Mesendoderm (in vitro differentiated cells): ENCODE data around the gene HELQ.
A peak's percentile ranks its signal among the peaks of the same experiment; 100 is the strongest.

ENCODE experiments used
- DNase-seq: peaks from one replicate; pipeline ENCODE4 v3.0.0; 2013
- H2AK5ac ChIP-seq: 2 replicates; pipeline ENCODE4 v1.6.1; 2013; ENCODE audit warnings: low read length, inconsistent platforms
- H2BK120ac ChIP-seq: 2 replicates; pipeline ENCODE4 v1.6.1; 2013; ENCODE audit warnings: low read depth, mild to moderate bottlenecking, low read length, moderate library complexity, mixed read lengths
- H2BK15ac ChIP-seq: replicated peaks from 2 replicates; pipeline ENCODE4 v1.6.1; 2013; ENCODE audit warnings: low read depth, mild to moderate bottlenecking, moderate library complexity
- H2BK5ac ChIP-seq: 2 replicates; pipeline ENCODE4 v1.6.1; 2013; ENCODE audit warnings: low read length, inconsistent platforms
- H3K18ac ChIP-seq: 2 replicates; pipeline ENCODE4 v1.6.1; 2013; ENCODE audit warnings: mild to moderate bottlenecking, low read length, mixed read lengths
- H3K23ac ChIP-seq: one replicate; pipeline ENCODE4 v1.6.1; 2013; ENCODE audit warnings: low read length
- H3K27ac ChIP-seq: 2 replicates; pipeline ENCODE4 v1.5.1; 2013; ENCODE audit warnings: low read depth, mild to moderate bottlenecking, inconsistent platforms, low read length, moderate library complexity
- H3K27me3 ChIP-seq: 2 replicates; pipeline ENCODE4 v1.6.1; 2013; ENCODE audit warnings: low read length, control low read depth, mild to moderate bottlenecking, inconsistent platforms; ENCODE audit not compliant: insufficient read depth, poor library complexity
- H3K36me3 ChIP-seq: 2 replicates; pipeline ENCODE4 v1.6.1; 2013; ENCODE audit warnings: low read length, inconsistent platforms; ENCODE audit not compliant: control insufficient read depth, insufficient read depth
- H3K4ac ChIP-seq: one replicate; pipeline ENCODE4 v1.6.1; 2013; ENCODE audit warnings: low read depth, mild to moderate bottlenecking, low read length, moderate library complexity
- H3K4me1 ChIP-seq: 2 replicates; pipeline ENCODE4 v1.6.1; 2013; ENCODE audit warnings: low read depth, low read length, inconsistent platforms; ENCODE audit not compliant: control insufficient read depth
- H3K4me2 ChIP-seq: 2 replicates; pipeline ENCODE4 v1.6.1; 2013; ENCODE audit warnings: low read length
- H3K4me3 ChIP-seq: 2 replicates; pipeline ENCODE4 v1.5.1; 2013; ENCODE audit warnings: mild to moderate bottlenecking, low read length
- H3K56ac ChIP-seq: one replicate; pipeline ENCODE4 v1.6.1; 2013; ENCODE audit warnings: low read length
- H3K79me1 ChIP-seq: 2 replicates; pipeline ENCODE4 v1.6.1; 2013; ENCODE audit warnings: low read length, inconsistent platforms
- H3K79me2 ChIP-seq: 2 replicates; pipeline ENCODE4 v1.6.1; 2013; ENCODE audit warnings: mild to moderate bottlenecking, low read length; ENCODE audit not compliant: control insufficient read depth, insufficient read depth
- H3K9ac ChIP-seq: 2 replicates; pipeline ENCODE4 v1.6.1; 2013; ENCODE audit warnings: low read length, inconsistent platforms
- H4K5ac ChIP-seq: one replicate; pipeline ENCODE4 v1.6.1; 2013; ENCODE audit warnings: low read length
- H4K8ac ChIP-seq: one replicate; pipeline ENCODE4 v1.6.1; 2013; ENCODE audit warnings: low read depth, mild to moderate bottlenecking, control low read depth, low read length, moderate library complexity
- WGBS: extraction: QIAGEN DNeasy Blood & Tissue Kit; methylation state at CpG from one replicate; pipeline ENCODE4 v1.1.7; 2013; ENCODE audit warnings: low lambda C conversion rate, missing lambda C conversion rate; ENCODE audit not compliant: insufficient coverage; ENCODE audit errors: extremely low coverage; 5-methylcytosine and 5-hydroxymethylcytosine counted together

Gene HELQ

DNA sequence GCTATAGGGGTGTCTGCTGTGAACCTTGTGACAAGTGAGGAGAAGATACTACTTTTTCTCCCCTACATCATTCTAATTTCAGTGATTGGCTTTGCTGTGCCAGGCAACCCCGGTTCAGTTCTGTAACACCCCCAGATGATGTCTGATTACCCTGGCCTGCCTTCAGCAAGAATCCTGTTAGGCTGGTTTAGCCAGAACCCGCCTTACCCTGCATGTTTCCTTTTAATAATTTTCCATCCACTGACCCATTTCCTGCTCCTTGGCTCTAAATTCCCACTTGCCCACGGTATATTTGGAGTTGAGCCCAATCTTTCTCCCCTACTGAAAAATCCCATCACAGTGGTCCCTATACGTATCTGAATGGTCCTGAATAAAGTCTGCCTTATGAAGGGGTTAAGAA is 74.5 kb downstream of the HELQ start:
- WGBS = no CpG with 5 or more reads among the region's 4 CpGs
- H2BK15ac ChIP-seq = no peak overlapping the region

DNA sequence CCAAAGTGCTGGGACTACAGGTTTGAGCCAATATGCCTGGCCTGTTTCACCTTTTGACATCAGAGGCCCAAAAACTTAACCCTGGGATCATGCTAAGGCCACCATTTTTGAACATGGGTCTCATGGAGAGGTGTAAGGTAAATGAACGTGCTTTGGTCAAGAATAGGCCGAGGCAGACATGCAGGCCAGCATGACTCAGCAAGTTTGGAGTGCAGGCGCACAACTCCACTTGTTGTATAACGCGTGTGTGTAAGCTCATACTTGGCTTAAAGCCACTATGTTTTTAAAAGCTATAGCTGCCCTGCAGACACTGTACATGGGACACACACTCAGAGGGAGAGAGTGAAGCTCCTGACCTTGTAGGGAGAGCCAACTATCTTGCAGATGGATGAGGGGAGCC is 77.2 kb downstream of the HELQ start:
- no peaks in the 10 kb centered on the region for H3K27me3 ChIP-seq
- no peak overlapping the region for H3K23ac ChIP-seq
- DNase-seq = peak; percentile 69
- no peak overlapping the region for H3K27ac ChIP-seq
- no peaks in the 10 kb centered on the region for H3K79me1 ChIP-seq
- H4K8ac ChIP-seq = no peak overlapping the region
- no peak overlapping the region for H2BK15ac ChIP-seq
- no CpG with 5 or more reads among the region's 5 CpGs for WGBS
- H3K4me3 ChIP-seq = peak overlapping the region; percentile 25
- no peak overlapping the region for H3K4ac ChIP-seq
- H3K4me2 ChIP-seq = no peak overlapping the region
- no peak overlapping the region for H3K18ac ChIP-seq
- H3K4me1 ChIP-seq = no peaks in the 10 kb centered on the region
- no peak overlapping the region for H2AK5ac ChIP-seq
- no peak overlapping the region for H3K9ac ChIP-seq
- H2BK5ac ChIP-seq = no peak overlapping the region
- H4K5ac ChIP-seq = no peak overlapping the region
- no peaks in the 10 kb centered on the region for H3K79me2 ChIP-seq
- H3K56ac ChIP-seq = no peak overlapping the region
- no peak overlapping the region for H2BK120ac ChIP-seq
- no peaks in the 10 kb centered on the region for H3K36me3 ChIP-seq

More for the DNA sequence above, 74.5 kb downstream of the HELQ start:
- H3K27me3 ChIP-seq = no peaks in the 10 kb centered on the region
- no peak overlapping the region for H3K4me3 ChIP-seq
- H3K23ac ChIP-seq = no peak overlapping the region
- DNase-seq = no peak
- no peak overlapping the region for H3K27ac ChIP-seq
- no peaks in the 10 kb centered on the region for H3K79me2 ChIP-seq
- no peaks in the 10 kb centered on the region for H3K4me1 ChIP-seq
- H3K4ac ChIP-seq = no peak overlapping the region
- no peak overlapping the region for H2AK5ac ChIP-seq
- H2BK120ac ChIP-seq = no peak overlapping the region
- H3K4me2 ChIP-seq = no peak overlapping the region
- H3K79me1 ChIP-seq = no peaks in the 10 kb centered on the region
- no peaks in the 10 kb centered on the region for H3K36me3 ChIP-seq
- H4K8ac ChIP-seq = no peak overlapping the region
- no peak overlapping the region for H4K5ac ChIP-seq
- no peak overlapping the region for H2BK5ac ChIP-seq
- H3K9ac ChIP-seq = no peak overlapping the region
- H3K18ac ChIP-seq = no peak overlapping the region
- no peak overlapping the region for H3K56ac ChIP-seq

DNA sequence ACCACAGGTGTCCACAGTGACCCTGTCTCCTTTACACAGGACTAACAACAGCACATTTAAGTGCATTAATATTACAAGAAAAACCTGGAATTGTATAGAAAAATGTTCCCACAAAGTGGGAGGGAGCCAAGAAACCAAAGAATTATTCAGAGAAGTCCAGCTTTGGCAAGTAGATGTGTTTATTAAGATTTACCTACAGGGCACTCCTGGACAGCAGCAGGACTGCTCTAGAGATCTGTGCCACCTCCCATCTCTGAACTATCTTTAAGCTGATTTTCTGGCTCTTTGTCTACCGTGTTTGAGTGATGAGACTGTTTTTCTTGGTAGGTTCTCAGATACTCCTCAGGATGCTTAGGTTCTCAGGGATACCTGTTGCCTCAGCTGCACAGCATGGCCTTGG is 82.7 kb downstream of the HELQ start:
- WGBS = no CpG with 5 or more reads among the region's 1 CpG
- H3K27ac ChIP-seq = no peak overlapping the region
- no peak overlapping the region for H2AK5ac ChIP-seq

DNA sequence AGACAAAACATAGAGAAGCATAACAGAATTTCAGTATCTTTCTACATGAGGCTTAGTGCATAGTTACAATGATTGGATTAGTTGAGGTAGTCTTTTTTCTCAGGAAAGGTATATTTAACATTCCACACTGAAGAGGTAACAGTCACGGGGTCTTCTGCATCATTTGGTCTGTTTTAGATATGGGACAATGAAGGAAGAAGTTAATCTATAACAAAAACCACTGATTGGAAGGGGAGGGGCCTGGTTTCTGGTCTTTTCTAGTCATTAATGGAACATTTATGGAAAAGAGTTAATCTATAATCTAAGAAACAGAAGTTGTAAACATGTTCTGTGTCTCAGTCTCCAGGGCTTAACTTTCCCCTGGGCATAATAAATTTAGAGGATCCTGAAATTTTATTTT is 83.7 kb downstream of the HELQ start:
- Histone ChIP-seq H2BK5ac (no peak overlapping the region), H3K4me1 (no peaks in the 10 kb centered on the region), H3K4me3 (no peak overlapping the region), H3K9ac (no peak overlapping the region), H4K8ac (no peak overlapping the region), H3K27me3 (no peaks in the 10 kb centered on the region), H3K27ac (no peak overlapping the region), H3K79me1 (no peaks in the 10 kb centered on the region), H2AK5ac (no peak overlapping the region), H3K56ac (no peak overlapping the region), H2BK120ac (no peak overlapping the region), H3K4ac (no peak overlapping the region), H3K79me2 (no peaks in the 10 kb centered on the region), H3K23ac (no peak overlapping the region), H3K36me3 (no peaks in the 10 kb centered on the region), H3K4me2 (no peak overlapping the region), H3K18ac (no peak overlapping the region), H4K5ac (no peak overlapping the region), H2BK15ac (no peak overlapping the region)
- WGBS = no CpG with 5 or more reads among the region's 1 CpG
- DNase-seq = no peak

More for the DNA sequence above, 82.7 kb downstream of the HELQ start:
- Histone ChIP-seq H3K18ac (no peak overlapping the region), H3K36me3 (no peaks in the 10 kb centered on the region), H3K23ac (no peak overlapping the region), H3K4ac (no peak overlapping the region), H2BK15ac (no peak overlapping the region), H4K8ac (no peak overlapping the region), H3K4me2 (no peak overlapping the region), H3K56ac (no peak overlapping the region), H3K27me3 (no peaks in the 10 kb centered on the region), H3K79me1 (no peaks in the 10 kb centered on the region), H2BK5ac (no peak overlapping the region), H4K5ac (no peak overlapping the region), H3K4me3 (no peak overlapping the region), H3K9ac (no peak overlapping the region), H3K4me1 (no peaks in the 10 kb centered on the region), H2BK120ac (no peak overlapping the region), H3K79me2 (no peaks in the 10 kb centered on the region)
- DNase-seq = no peak

DNA sequence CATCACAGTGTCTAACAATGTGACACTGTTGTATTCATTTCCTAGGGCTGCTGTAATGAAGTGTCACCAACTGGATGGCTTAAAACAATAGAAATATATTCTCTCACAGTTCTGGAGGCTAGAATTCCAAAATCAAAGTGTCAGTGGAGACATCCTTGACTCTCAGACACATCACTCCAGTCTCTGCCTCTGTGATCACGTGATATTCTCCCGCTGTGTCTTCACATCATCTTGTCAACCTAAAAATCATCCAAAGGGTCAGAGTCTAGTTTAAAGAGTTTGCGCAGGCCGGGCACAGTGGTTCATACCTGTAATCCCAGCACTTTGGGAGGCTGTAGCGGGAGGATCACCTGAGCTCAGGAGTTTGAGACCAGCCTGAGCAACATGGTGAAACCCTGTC is 84.4 kb downstream of the HELQ start:
- H3K4me2 ChIP-seq = no peak overlapping the region
- no peak overlapping the region for H3K4me3 ChIP-seq
- no peaks in the 10 kb centered on the region for H3K27me3 ChIP-seq
- H3K27ac ChIP-seq = no peak overlapping the region
- H3K4ac ChIP-seq = no peak overlapping the region
- H3K79me1 ChIP-seq = no peaks in the 10 kb centered on the region
- H3K56ac ChIP-seq = no peak overlapping the region
- H2AK5ac ChIP-seq = no peak overlapping the region
- H3K4me1 ChIP-seq = no peaks in the 10 kb centered on the region
- H2BK5ac ChIP-seq = no peak overlapping the region
- H4K5ac ChIP-seq = no peak overlapping the region
- DNase-seq = no peak
- H2BK15ac ChIP-seq = no peak overlapping the region
- no peaks in the 10 kb centered on the region for H3K79me2 ChIP-seq
- H3K18ac ChIP-seq = no peak overlapping the region
- no peak overlapping the region for H3K9ac ChIP-seq
- H2BK120ac ChIP-seq = no peak overlapping the region
- H3K23ac ChIP-seq = no peak overlapping the region
- no peak overlapping the region for H4K8ac ChIP-seq
- no peaks in the 10 kb centered on the region for H3K36me3 ChIP-seq
- no CpG with 5 or more reads among the region's 5 CpGs for WGBS

DNA sequence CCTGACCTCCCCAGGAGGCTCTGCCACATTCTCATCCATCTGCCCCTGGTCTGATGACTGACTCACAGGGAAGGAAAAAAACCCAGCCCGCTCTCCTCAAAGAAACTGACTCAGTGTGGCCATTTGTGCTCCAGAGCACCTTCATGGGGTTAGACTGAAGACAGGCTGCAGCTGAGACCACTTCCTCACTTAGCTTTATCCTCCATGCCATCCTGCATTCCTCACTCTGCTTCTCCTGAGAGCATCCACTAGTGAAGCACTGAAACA is 85.0 kb downstream of the HELQ start:
- Histone ChIP-seq H4K5ac (no peak overlapping the region), H2AK5ac (no peak overlapping the region), H3K18ac (no peak overlapping the region), H3K36me3 (no peaks in the 10 kb centered on the region), H3K9ac (no peak overlapping the region), H2BK15ac (no peak overlapping the region), H3K4me2 (no peak overlapping the region), H3K4me3 (no peak overlapping the region), H2BK120ac (no peak overlapping the region), H3K79me2 (no peaks in the 10 kb centered on the region), H3K4ac (no peak overlapping the region), H3K23ac (no peak overlapping the region), H3K56ac (no peak overlapping the region), H3K27me3 (no peaks in the 10 kb centered on the region), H3K79me1 (no peaks in the 10 kb centered on the region), H3K27ac (no peak overlapping the region), H2BK5ac (no peak overlapping the region), H4K8ac (no peak overlapping the region), H3K4me1 (no peaks in the 10 kb centered on the region)
- no CpG with 5 or more reads among the region's 1 CpG for WGBS
- no peak for DNase-seq
